HepG2 (cell line): Measurements from ENCODE around the gene TMEM151A. TPM values are rescaled to one million over a fixed set of nuclear protein-coding genes. Genes with fewer than 3 reads are reported as not detected.

ENCODE experiments used
- ATF7 ChIP-seq, 2 experiments: fragments of 450-650 bp in 1 of 2; sonication (generic) in 1 of 2; formaldehyde crosslinking in 1 of 2; IDR thresholded peaks; 2 replicates each; pipeline versions ENCODE4 v1.4.0 to v1.6.1; 2016 to 2020; ENCODE audit warnings: antibody characterized with exemption in 1 of 2, mild to moderate bottlenecking in 1 of 2, missing genetic modification reagents in 1 of 2
- GABPB1 ChIP-seq: IDR thresholded peaks from 2 replicates; pipeline ENCODE4 v1.6.1; 2016; ENCODE audit warnings: mild to moderate bottlenecking, missing genetic modification reagents, moderate library complexity, missing compliant biosample characterization
- ISL2 ChIP-seq: sonication (generic); formaldehyde crosslinking; IDR thresholded peaks from 2 replicates; pipeline ENCODE4 v1.5.0; 2020; ENCODE audit warnings: missing genetic modification reagents
- KDM2A ChIP-seq: sonication (generic); formaldehyde crosslinking; IDR thresholded peaks from 2 replicates; pipeline ENCODE4 v1.4.0; 2020; ENCODE audit warnings: low read depth, missing genetic modification reagents, borderline replicate concordance
- MXD4 ChIP-seq: IDR thresholded peaks from 2 replicates; pipeline ENCODE4 v1.6.1; 2016; ENCODE audit warnings: mild to moderate bottlenecking, missing biosample characterization, missing genetic modification reagents
- TEAD3 ChIP-seq: optimal IDR thresholded peaks from 2 replicates; pipeline ENCODE3; 2016; ENCODE audit warnings: borderline replicate concordance
- ZNF672 ChIP-seq: sonication (generic); formaldehyde crosslinking; IDR thresholded peaks from 2 replicates; pipeline ENCODE4 v1.8.1; 2022; ENCODE audit warnings: missing genetic modification reagents
- ZNF687 ChIP-seq: sonication (generic); formaldehyde crosslinking; IDR thresholded peaks from 2 replicates; pipeline ENCODE4 v1.5.1; 2020; ENCODE audit warnings: mild to moderate bottlenecking, missing genetic modification reagents, moderate library complexity
- polyA plus RNA-seq, 8 experiments: library from polyadenylated mRNA; depleted of rRNA in 3 of 8; stranded (reverse) in 7 of 8; unstranded in 1 of 8; fragments of >200 nt; fragmentation: Illumina TruSeq in 4 of 8; extraction: Trizol in 4 of 8; gene quantifications; 2 replicates each; pipeline versions ENCODE4 v1.2.1 to v1.2.3, GENCODE V29; 2011 to 2016; ENCODE audit warnings: low read depth in 4 of 8, missing spikeins in 1 of 8, mixed read lengths in 1 of 8; ENCODE audit not compliant: insufficient read depth in 1 of 8
- total RNA-seq, 5 experiments: library from RNA; depleted of rRNA; stranded (reverse); fragments of >200 nt; fragmentation: Illumina TruSeq; extraction: Trizol; gene quantifications; 2 replicates each; pipeline ENCODE4 v1.2.3, GENCODE V29; 2016; ENCODE audit warnings: low read depth in 1 of 5
- TF ChIP-seq, protein P1 (sequence below): sonication (generic); formaldehyde crosslinking; IDR thresholded peaks from 2 replicates; pipeline ENCODE4 v1.5.0; 2020; ENCODE audit warnings: mild to moderate bottlenecking, missing genetic modification reagents, borderline replicate concordance

The TMEM151A gene
- total and polyA plus RNA-seq, 2 of the 13 experiments (the other 11 are each of a cell fraction or from before 2014, with no cell fraction given), result 0.18 to 0.33 TPM

- TF ChIP-seq, protein P1, sequence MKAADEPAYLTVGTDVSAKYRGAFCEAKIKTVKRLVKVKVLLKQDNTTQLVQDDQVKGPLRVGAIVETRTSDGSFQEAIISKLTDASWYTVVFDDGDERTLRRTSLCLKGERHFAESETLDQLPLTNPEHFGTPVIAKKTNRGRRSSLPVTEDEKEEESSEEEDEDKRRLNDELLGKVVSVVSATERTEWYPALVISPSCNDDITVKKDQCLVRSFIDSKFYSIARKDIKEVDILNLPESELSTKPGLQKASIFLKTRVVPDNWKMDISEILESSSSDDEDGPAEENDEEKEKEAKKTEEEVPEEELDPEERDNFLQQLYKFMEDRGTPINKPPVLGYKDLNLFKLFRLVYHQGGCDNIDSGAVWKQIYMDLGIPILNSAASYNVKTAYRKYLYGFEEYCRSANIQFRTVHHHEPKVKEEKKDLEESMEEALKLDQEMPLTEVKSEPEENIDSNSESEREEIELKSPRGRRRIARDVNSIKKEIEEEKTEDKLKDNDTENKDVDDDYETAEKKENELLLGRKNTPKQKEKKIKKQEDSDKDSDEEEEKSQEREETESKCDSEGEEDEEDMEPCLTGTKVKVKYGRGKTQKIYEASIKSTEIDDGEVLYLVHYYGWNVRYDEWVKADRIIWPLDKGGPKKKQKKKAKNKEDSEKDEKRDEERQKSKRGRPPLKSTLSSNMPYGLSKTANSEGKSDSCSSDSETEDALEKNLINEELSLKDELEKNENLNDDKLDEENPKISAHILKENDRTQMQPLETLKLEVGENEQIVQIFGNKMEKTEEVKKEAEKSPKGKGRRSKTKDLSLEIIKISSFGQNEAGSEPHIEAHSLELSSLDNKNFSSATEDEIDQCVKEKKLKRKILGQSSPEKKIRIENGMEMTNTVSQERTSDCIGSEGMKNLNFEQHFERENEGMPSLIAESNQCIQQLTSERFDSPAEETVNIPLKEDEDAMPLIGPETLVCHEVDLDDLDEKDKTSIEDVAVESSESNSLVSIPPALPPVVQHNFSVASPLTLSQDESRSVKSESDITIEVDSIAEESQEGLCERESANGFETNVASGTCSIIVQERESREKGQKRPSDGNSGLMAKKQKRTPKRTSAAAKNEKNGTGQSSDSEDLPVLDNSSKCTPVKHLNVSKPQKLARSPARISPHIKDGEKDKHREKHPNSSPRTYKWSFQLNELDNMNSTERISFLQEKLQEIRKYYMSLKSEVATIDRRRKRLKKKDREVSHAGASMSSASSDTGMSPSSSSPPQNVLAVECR (CRISPR knock-in tag), result peak; percentile 28; the same call in 1 of the 2 replicates
- TF ChIP-seq ZNF672 (CRISPR knock-in tag) (no peak), GABPB1 (CRISPR knock-in tag) (0 out of 2 replicates have a peak, but pooled peaks have one; percentile 41), TEAD3 (no peak), KDM2A (peak; percentile 1; the same call in 1 of the 2 replicates), ZNF687 (0 out of 2 replicates have a peak, but pooled peaks have one; percentile 28), ATF7 (IDR thresholded peaks at IDR 0.05) (peak; percentile 96), ATF7 (CRISPR knock-in tag; IDR thresholded peaks at IDR 0.05) (no peak), ISL2 (CRISPR knock-in tag) (no peak), MXD4 (CRISPR knock-in tag) (no peak)
- TF ChIP-seq, all 625 proteins: peak for 9
Observed at GRCh38 chr11:66291706-66292542, at the start of gene TMEM151A (continued).
